Bronchial epithelial cell (primary cell): ENCODE data around the gene PRKAG1. TPM values are rescaled to one million over a fixed set of nuclear protein-coding genes. Genes with fewer than 3 reads are reported as not detected.
A peak's percentile ranks its signal among the peaks of the same experiment; 100 is the strongest.

Experiments
- DNase-seq: peaks from one replicate; pipeline ENCODE4 v3.0.0-alpha.2; 2010; ENCODE audit warnings: low read depth
- FAIRE-seq: peaks from 2 replicates; lab custom pipeline; 2011; peaks lifted over from hg19 to GRCh38; lab: Jason Lieb, UNC
- H3K27me3 ChIP-seq: 2 replicates; pipeline ENCODE4 v1.5.1; 2011; ENCODE audit warnings: low read length; ENCODE audit not compliant: control insufficient read depth, insufficient read depth
- H3K36me3 ChIP-seq: 2 replicates; pipeline ENCODE4 v1.5.1; 2011; ENCODE audit warnings: low read length; ENCODE audit not compliant: control insufficient read depth, insufficient read depth
- H3K4me3 ChIP-seq: 2 replicates; pipeline ENCODE4 v1.5.1; 2011; ENCODE audit warnings: mild to moderate bottlenecking, low read depth, low read length, control low read depth
- total RNA-seq: library from RNA; depleted of rRNA; stranded (reverse); fragments of >200 nt; gene quantifications from 2 replicates; pipeline ENCODE4 v1.2.1, GENCODE V29; 2014
- TF ChIP-seq, protein P1 (sequence below): IDR thresholded peaks from 2 replicates; pipeline ENCODE4 v1.5.1; 2011; ENCODE audit warnings: mild to moderate bottlenecking, moderate library complexity, low read length, control low read depth, inconsistent platforms; ENCODE audit not compliant: insufficient read depth, severe bottlenecking

PRKAG1 gene
- total RNA-seq, 1 donor from 2014 or later: 93.7 TPM

DNA sequence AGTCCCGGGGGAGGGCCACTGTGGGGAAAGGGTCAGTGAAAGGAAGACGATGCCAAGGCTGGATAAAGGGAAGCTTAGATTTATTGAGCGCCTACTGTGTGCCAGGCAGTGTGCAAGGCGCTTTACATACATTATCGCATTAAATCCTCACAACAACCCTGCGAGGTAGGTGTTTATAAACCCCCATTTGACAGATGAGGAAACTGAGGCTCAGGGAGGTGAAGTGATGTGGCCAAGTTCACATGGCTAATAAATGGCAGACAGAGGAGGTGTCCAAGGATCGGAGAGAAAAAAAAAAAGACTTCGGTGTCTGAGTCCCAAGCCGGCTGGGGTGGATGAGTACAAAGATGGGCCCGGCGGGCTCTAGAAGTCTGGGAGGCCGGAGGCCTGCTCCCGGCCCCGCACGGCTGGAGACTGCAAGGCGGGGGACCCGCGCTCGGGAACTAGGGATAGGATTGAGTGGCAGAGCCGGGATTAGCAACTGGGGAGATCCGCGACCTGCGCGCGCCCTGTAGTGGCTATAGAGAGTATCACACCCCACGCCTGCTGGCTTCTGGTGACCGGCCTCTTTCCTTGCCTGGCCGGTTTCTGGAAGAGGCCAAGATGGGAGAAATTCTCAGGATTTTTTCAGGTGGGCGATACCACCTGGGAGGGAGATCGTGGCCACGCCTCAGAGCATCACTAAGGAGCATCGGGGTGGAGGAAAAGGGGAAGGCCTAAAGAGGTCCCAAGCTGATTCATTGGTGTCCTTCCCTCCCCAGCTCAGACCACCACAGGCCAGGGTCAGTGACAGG, 23.3 kb downstream of the PRKAG1 start:
- FAIRE-seq: no peak
- TF ChIP-seq, protein P1, sequence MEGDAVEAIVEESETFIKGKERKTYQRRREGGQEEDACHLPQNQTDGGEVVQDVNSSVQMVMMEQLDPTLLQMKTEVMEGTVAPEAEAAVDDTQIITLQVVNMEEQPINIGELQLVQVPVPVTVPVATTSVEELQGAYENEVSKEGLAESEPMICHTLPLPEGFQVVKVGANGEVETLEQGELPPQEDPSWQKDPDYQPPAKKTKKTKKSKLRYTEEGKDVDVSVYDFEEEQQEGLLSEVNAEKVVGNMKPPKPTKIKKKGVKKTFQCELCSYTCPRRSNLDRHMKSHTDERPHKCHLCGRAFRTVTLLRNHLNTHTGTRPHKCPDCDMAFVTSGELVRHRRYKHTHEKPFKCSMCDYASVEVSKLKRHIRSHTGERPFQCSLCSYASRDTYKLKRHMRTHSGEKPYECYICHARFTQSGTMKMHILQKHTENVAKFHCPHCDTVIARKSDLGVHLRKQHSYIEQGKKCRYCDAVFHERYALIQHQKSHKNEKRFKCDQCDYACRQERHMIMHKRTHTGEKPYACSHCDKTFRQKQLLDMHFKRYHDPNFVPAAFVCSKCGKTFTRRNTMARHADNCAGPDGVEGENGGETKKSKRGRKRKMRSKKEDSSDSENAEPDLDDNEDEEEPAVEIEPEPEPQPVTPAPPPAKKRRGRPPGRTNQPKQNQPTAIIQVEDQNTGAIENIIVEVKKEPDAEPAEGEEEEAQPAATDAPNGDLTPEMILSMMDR: peak; percentile 85
- Histone ChIP-seq H3K4me3 (no peak overlapping the region), H3K27me3 (peaks cover 6% of the 10 kb centered on the region), H3K36me3 (no peaks in the 10 kb centered on the region)
- DNase-seq: peak; percentile 59

GRCh38 chr12:48994224-48995085, 24.1 kb downstream of the PRKAG1 start:
- FAIRE-seq: no peak
- Histone ChIP-seq H3K27me3 (peaks cover 6% of the 10 kb centered on the region), H3K36me3 (no peaks in the 10 kb centered on the region), H3K4me3 (no peak overlapping the region)
- no peak for DNase-seq
- TF ChIP-seq, protein P1: no peak

GRCh38 chr12:48993787-48994186, 24.8 kb downstream of the PRKAG1 start:
- Histone ChIP-seq H3K27me3 (peaks cover 6% of the 10 kb centered on the region), H3K36me3 (no peaks in the 10 kb centered on the region), H3K4me3 (no peak overlapping the region)
- TF ChIP-seq, protein P1: no peak
- DNase-seq (peak; percentile 73), FAIRE-seq (peak; percentile 77)

GRCh38 chr12:48991247-48992050, 27.1 kb downstream of the PRKAG1 start:
- DNase-seq (no peak), FAIRE-seq (no peak)
- peaks cover 10% of the 10 kb centered on the region for H3K27me3 ChIP-seq

DNA sequence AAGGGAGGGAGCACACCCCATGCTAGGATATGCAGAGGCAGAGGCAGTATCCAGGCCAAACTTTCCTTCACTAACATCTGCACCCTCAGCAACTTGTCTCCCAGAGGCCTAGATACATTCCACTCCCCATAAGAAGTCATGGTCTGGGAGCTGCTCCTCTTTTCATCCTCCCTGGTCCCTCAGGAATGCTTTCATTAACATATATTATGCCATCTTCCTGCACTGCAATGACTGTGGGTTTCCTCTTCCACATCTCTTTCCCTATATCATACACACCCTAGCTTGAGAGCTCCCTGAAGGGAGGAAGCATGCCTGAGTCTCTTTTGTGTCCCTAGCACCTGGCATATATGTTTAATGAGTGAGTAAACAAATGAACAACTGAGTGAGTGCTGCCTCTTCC, 28.0 kb downstream of the PRKAG1 start:
- Histone ChIP-seq H3K4me3 (no peak overlapping the region), H3K27me3 (peaks cover 16% of the 10 kb centered on the region), H3K36me3 (no peaks in the 10 kb centered on the region)
- DNase-seq (no peak), FAIRE-seq (no peak)
- TF ChIP-seq, protein P1: no peak

More at GRCh38 chr12:48991247-48992050, 27.1 kb downstream of the PRKAG1 start:
- H3K36me3 ChIP-seq: no peaks in the 10 kb centered on the region
- H3K4me3 ChIP-seq: no peak overlapping the region
- TF ChIP-seq, protein P1: no peak
